ELF-1 (cell line): ENCODE data around the gene ZNF862.

Experiments
- DNase-seq: peaks from one replicate; pipeline ENCODE4 v3.0.0-alpha.2; 2016; ENCODE audit warnings: low read depth, low spot score

The ZNF862 gene

GRCh38 chr7:149866139-149866778 lies 28.1 kb downstream of the ZNF862 start:
- DNase-seq: no peak

- DNase-seq: no peak
Measured at GRCh38 chr7:149866779-149867447, 28.7 kb downstream of the ZNF862 start.

- no peak for DNase-seq
Measured at GRCh38 chr7:149867762-149868622, 29.8 kb downstream of the ZNF862 start.

- DNase-seq: no peak
Measured at GRCh38 chr7:149868623-149869290, 30.6 kb downstream of the ZNF862 start.

GRCh38 chr7:149869291-149869650 lies 31.1 kb downstream of the ZNF862 start:
- DNase-seq: no peak

- no peak for DNase-seq
Measured at GRCh38 chr7:149869867-149870266, 31.7 kb downstream of the ZNF862 start.

GRCh38 chr7:149870274-149870673 lies 32.1 kb downstream of the ZNF862 start:
- no peak for DNase-seq

GRCh38 chr7:149870701-149871483 lies 32.7 kb downstream of the ZNF862 start:
- no peak for DNase-seq

- DNase-seq: peak; percentile 0
Measured at GRCh38 chr7:149871576-149871975, 33.4 kb downstream of the ZNF862 start.

- peak; percentile 75 for DNase-seq
Measured at GRCh38 chr7:149872419-149873073, 34.4 kb downstream of the ZNF862 start.

GRCh38 chr7:149873074-149873969 lies 35.1 kb downstream of the ZNF862 start, which contains the start of gene ATP6V0E2:
Gene ATP6V0E2 (plus strand): TSS chr7:149873969. CDS start chr7:149874066, 97 bp downstream.
- DNase-seq: peak; percentile 91

- DNase-seq: no peak
Measured at GRCh38 chr7:149873970-149874643, 35.9 kb downstream of the ZNF862 start.

- peak; percentile 4 for DNase-seq
Measured at GRCh38 chr7:149874644-149875028, 36.5 kb downstream of the ZNF862 start.

- peak; percentile 1 for DNase-seq
Measured at GRCh38 chr7:149875396-149875795, 37.2 kb downstream of the ZNF862 start.

GRCh38 chr7:149877890-149878522 lies 39.8 kb downstream of the ZNF862 start:
- DNase-seq: peak; percentile 0

- peak; percentile 0 for DNase-seq
Measured at GRCh38 chr7:149878523-149878921, 40.3 kb downstream of the ZNF862 start.

- DNase-seq: peak; percentile 0
Measured at GRCh38 chr7:149879271-149879743, 41.1 kb downstream of the ZNF862 start.
